Esophagus squamous epithelium (tissue), 5 donors: ENCODE measurements around the gene RAB27B. TPM values are rescaled to one million over a fixed set of nuclear protein-coding genes. Genes with fewer than 3 reads are reported as not detected.
"Not testable (repeated sequence)": the region's sequence is repeated elsewhere in the genome, so short reads cannot be mapped to it uniquely, and the experiment has no call there.

Experiments used
- DNase-seq: peaks from one replicate; lab custom pipeline; 2025; lab: John Stamatoyannopoulos, UW
- H3K27ac ChIP-seq, 4 donors: fragments of 200-600 bp; sonication (generic); one replicate each; pipeline ENCODE4 v1.5.1; 2016 to 2019; ENCODE audit warnings: mild to moderate bottlenecking in 1 of 4
- H3K27me3 ChIP-seq, 4 donors: fragments of 200-600 bp; sonication (generic); 1 replicate in 3 of 4; 2 replicates in 1 of 4; pipeline versions ENCODE4 v1.5.1 to v1.6.0; 2017 to 2021; ENCODE audit warnings: antibody characterized with exemption in 1 of 4
- H3K36me3 ChIP-seq, 3 donors: fragments of 200-600 bp; sonication (generic); one replicate each; pipeline ENCODE4 v1.5.1; 2016 to 2019
- H3K4me1 ChIP-seq, 3 donors: fragments of 200-600 bp; sonication (generic); one replicate each; pipeline ENCODE4 v1.5.1; 2017 to 2019
- H3K4me3 ChIP-seq, 4 donors: fragments of 200-600 bp; sonication (generic); 1 replicate in 3 of 4; 2 replicates in 1 of 4; pipeline ENCODE4 v1.5.1; 2016 to 2019; ENCODE audit warnings: mild to moderate bottlenecking in 2 of 4, moderate library complexity in 1 of 4
- H3K9me3 ChIP-seq, 3 donors: fragments of 200-600 bp; sonication (generic); one replicate each; pipeline ENCODE4 v1.5.1; 2016 to 2019
- CTCF ChIP-seq, 6 experiments: fragments of 450-650 bp in 4 of 6; fragments of 200-600 bp in 2 of 6; sonication (generic) in 2 of 6; IDR thresholded peaks; one replicate each; pipeline ENCODE4 v1.5.1; 2016 to 2019; ENCODE audit warnings: antibody characterized with exemption in 6 of 6, mild to moderate bottlenecking in 4 of 6, moderate library complexity in 4 of 6
- POLR2A ChIP-seq, 4 donors: fragments of 450-650 bp; IDR thresholded peaks; one replicate each; pipeline ENCODE4 v1.6.1; 2017; ENCODE audit warnings: antibody characterized with exemption in 4 of 4, mild to moderate bottlenecking in 4 of 4, moderate library complexity in 3 of 4
- WGBS, 2 donors: methylation state at CpG; one replicate each; pipeline ENCODE4 v1.1.5; 2018; 5-methylcytosine and 5-hydroxymethylcytosine counted together
- intact Hi-C: fragments of 100-400 bp; cut with DNase I; formaldehyde crosslinking; loops from one replicate; pipeline ENCODE4 v1.15.0; 2022
- total RNA-seq, 4 donors: library from RNA; depleted of rRNA; stranded (reverse); fragments of >200 nt; gene quantifications; one replicate each; pipeline ENCODE4 v1.1.0, GENCODE V29; 2016
- donor health status: DM: yes; HTN: yes; CAD: no.

Gene RAB27B
- total RNA-seq, 4 donors from 2014 or later: 17.5 to 35.9 (median 32.1) TPM

GRCh38 chr18:54852780-54853675 lies 24.8 kb downstream of the RAB27B start:
- Histone ChIP-seq H3K9me3 (no peaks in the 10 kb centered on the region), H3K4me1 (no peaks in the 10 kb centered on the region), H3K27ac (no peak overlapping the region), H3K4me3 (no peak overlapping the region), H3K27me3 (no peaks in the 10 kb centered on the region), H3K36me3 (no peaks in the 10 kb centered on the region)
- no peak for DNase-seq
- intact Hi-C loops: no loop called here
- WGBS, 2 donors: 49 to 58% methylated on average over 6 of the region's 6 CpGs
- TF ChIP-seq POLR2A (IDR thresholded peaks at IDR 0.05) (no peak), CTCF (IDR thresholded peaks at IDR 0.05) (no peak)

GRCh38 chr18:54855050-54855449 lies 26.8 kb downstream of the RAB27B start:
- H3K27me3 ChIP-seq, intact Hi-C loops, H3K4me1 ChIP-seq, DNase-seq, H3K27ac ChIP-seq, H3K4me3 ChIP-seq, H3K9me3 ChIP-seq, H3K36me3 ChIP-seq: not testable (repeated sequence)
- 84 to 88% methylated on average over 2 to 3 of the region's 3 CpGs for WGBS, 2 donors

- Histone ChIP-seq H3K36me3 (no peaks in the 10 kb centered on the region), H3K9me3 (no peaks in the 10 kb centered on the region), H3K27ac (no peak overlapping the region), H3K4me3 (no peak overlapping the region), H3K27me3 (no peaks in the 10 kb centered on the region), H3K4me1 (peaks cover 0 to 7% (median 0%) of the 10 kb centered on the region in 3 donors)
- 46 to 88% methylated on average over 2 of the region's 2 CpGs for WGBS, 2 donors
- intact Hi-C loops: no loop called here
- DNase-seq: no peak
- TF ChIP-seq CTCF (IDR thresholded peaks at IDR 0.05) (no peak), POLR2A (IDR thresholded peaks at IDR 0.05) (no peak)
These were observed 27.9 kb downstream of the RAB27B start for GRCh38 chr18:54856105-54856646.

- no peak for DNase-seq
- 90% methylated on average over 3 of the region's 3 CpGs for WGBS, 2 donors
- intact Hi-C loops: no loop called here
- no peak for TF ChIP-seq POLR2A (IDR thresholded peaks at IDR 0.05)
- no peak for TF ChIP-seq CTCF (IDR thresholded peaks at IDR 0.05)
- Histone ChIP-seq H3K36me3 (no peaks in the 10 kb centered on the region), H3K27ac (no peak overlapping the region), H3K4me1 (peaks cover 0 to 7% (median 0%) of the 10 kb centered on the region in 3 donors), H3K27me3 (no peaks in the 10 kb centered on the region), H3K9me3 (no peaks in the 10 kb centered on the region), H3K4me3 (no peak overlapping the region)
These were observed 29.2 kb downstream of the RAB27B start for GRCh38 chr18:54857499-54857898.

- Histone ChIP-seq H3K4me1 (peaks cover 0 to 7% (median 0%) of the 10 kb centered on the region in 3 donors), H3K36me3 (no peaks in the 10 kb centered on the region), H3K9me3 (no peaks in the 10 kb centered on the region), H3K4me3 (no peak overlapping the region), H3K27ac (no peak overlapping the region), H3K27me3 (no peaks in the 10 kb centered on the region)
- DNase-seq: no peak
- WGBS, 2 donors: 67 to 71% methylated on average over 9 of the region's 9 CpGs
- intact Hi-C loops: no loop called here
- no peak for TF ChIP-seq CTCF (IDR thresholded peaks at IDR 0.05)
- TF ChIP-seq POLR2A (IDR thresholded peaks at IDR 0.05): no peak
These were observed 31.6 kb downstream of the RAB27B start for GRCh38 chr18:54859667-54860421.
